Pancreas (tissue), 10 donors: ENCODE data around the gene ANKRD35. TPM values are rescaled to one million over a fixed set of nuclear protein-coding genes. Genes with fewer than 3 reads are reported as not detected.

Experiments
- ATAC-seq, 4 donors: fragments of 200-7000 bp; cut with Tn5 transposase; one replicate each; pipeline versions ENCODE4 v1.8.0 to v1.9.1; 2020; ENCODE audit warnings: mild to moderate bottlenecking in 4 of 4, moderate library complexity in 4 of 4
- DNase-seq, 6 donors: peaks; one replicate each; pipeline ENCODE4 v3.0.0-alpha.2; 2020
- FAIRE-seq: peaks from 2 replicates; lab custom pipeline; 2012; peaks lifted over from hg19 to GRCh38; lab: Jason Lieb, UNC
- H3K27ac ChIP-seq, 4 donors: fragments of 200-600 bp; sonication (generic); 1 replicate in 3 of 4; 2 replicates in 1 of 4; pipeline versions ENCODE4 v1.5.0 to v1.8.0; 2020
- H3K27me3 ChIP-seq, 4 donors: fragments of 200-600 bp; one replicate each; pipeline ENCODE4 v1.8.0; 2021
- H3K36me3 ChIP-seq, 3 donors: fragments of 200-600 bp; sonication (generic) in 1 of 3; one replicate each; pipeline versions ENCODE4 v1.5.0 to v1.8.0; 2020 to 2021
- H3K4me1 ChIP-seq, 3 donors: fragments of 200-600 bp; one replicate each; pipeline ENCODE4 v1.8.0; 2021
- H3K4me3 ChIP-seq, 4 donors: fragments of 200-600 bp; sonication (generic) in 2 of 4; one replicate each; pipeline versions ENCODE4 v1.5.0 to v1.8.0; 2020 to 2021
- H3K9me3 ChIP-seq, 4 donors: fragments of 200-600 bp; one replicate each; pipeline ENCODE4 v1.8.0; 2021
- WGBS, 2 donors: extraction: QIAGEN DNeasy Blood & Tissue Kit; methylation state at CpG; one replicate each; pipeline ENCODE4 v1.1.7; 2013; 5-methylcytosine and 5-hydroxymethylcytosine counted together
- intact Hi-C, 3 donors: fragments of 100-400 bp; cut with DNase I; formaldehyde crosslinking; loops; one replicate each; pipeline versions ENCODE4 v1.11.1 to v1.14.2; 2022
- polyA plus RNA-seq, 2 donors: library from polyadenylated mRNA; stranded (reverse); fragments of 200-250 nt; gene quantifications; one replicate each; pipeline ENCODE4 v1.2.3, GENCODE V29; 2013
- total RNA-seq, 6 donors: library from RNA; stranded (reverse); fragmentation: NEBNext Ultra II Directional in 4 of 6; extraction: Animal tissue kit (Norgen Biotek cat#: 25700) in 4 of 6; gene quantifications; one replicate each; pipeline versions ENCODE4 v1.2.1 to v1.2.4, GENCODE V29; 2021 to 2023
- TF ChIP-seq, protein P1 (sequence below), 4 donors: fragments of 200-600 bp; sonication (generic) in 3 of 4; IDR thresholded peaks; one replicate each; pipeline versions ENCODE4 v1.5.0 to v1.8.0; 2021; ENCODE audit warnings: antibody characterized with exemption in 4 of 4
- donor health status: healthy with polysubstance abuse.
- donor health status: DM: no; HTN: no; CAD: no; lungs with moderate emphysema.
- donor health status: DM: no; HTN: no; CAD: no.
- donor health status: control.
- donor health status: control.
- donor health status: Bipolar disorder and iron deficiency.
- donor health status: DM: yes; HTN: yes; CAD: no.
- donor health status: DM: no; HTN: no; CAD: no.
- donor health status: DM: no; HTN: no; CAD: no.
- donor health status: DM: yes; HTN: yes; CAD: no.

The ANKRD35 gene
- total and polyA plus RNA-seq, 8 donors = 0.04 to 0.68 (median 0.37) TPM

DNA sequence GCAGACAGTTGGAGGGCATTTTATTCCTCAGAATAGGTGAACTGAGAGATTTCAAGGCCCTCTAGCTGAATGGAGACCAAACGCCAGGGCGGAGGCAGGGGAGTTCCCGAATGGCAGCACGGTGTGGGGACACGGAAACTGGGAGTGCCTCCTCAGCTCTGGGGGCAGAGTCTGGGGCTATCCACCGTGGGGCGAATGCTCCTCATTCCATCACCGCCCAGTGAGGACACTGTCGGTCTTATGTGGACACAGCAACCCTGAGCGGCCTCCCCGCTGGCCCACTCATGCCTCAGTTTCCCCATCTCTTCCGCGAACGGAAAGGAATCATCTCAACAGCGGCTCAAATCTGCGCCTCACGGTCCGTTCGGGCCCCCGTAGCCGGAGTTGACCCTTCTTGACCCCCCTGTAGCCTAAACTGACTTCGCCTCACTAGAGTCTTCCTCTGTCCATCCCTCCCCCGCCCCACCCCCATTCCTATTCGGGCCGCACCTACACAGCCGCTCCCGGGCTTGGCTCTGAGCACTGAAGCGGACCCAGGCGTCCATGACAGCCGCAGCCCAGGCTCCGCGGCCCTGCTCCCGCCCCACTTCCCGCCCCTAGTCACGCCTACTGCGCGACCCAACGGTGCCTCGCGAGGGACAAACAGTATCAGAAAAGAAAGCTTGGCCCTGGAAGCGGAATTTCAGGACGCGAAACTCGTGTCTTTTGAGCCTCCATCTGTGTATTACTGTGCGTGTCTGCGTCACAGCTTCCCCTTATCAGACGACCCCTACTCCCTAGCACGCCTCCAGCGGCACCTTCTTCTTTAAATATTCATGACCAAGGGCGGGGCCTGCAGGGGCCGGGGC, 32.7 kb upstream of the ANKRD35 start, which contains the start of gene PEX11B:
Gene PEX11B (minus strand): TSS at position 574 of the 848 bp plus-strand sequence. CDS start 29 bp downstream, at position 545.
- TF ChIP-seq, protein P1, sequence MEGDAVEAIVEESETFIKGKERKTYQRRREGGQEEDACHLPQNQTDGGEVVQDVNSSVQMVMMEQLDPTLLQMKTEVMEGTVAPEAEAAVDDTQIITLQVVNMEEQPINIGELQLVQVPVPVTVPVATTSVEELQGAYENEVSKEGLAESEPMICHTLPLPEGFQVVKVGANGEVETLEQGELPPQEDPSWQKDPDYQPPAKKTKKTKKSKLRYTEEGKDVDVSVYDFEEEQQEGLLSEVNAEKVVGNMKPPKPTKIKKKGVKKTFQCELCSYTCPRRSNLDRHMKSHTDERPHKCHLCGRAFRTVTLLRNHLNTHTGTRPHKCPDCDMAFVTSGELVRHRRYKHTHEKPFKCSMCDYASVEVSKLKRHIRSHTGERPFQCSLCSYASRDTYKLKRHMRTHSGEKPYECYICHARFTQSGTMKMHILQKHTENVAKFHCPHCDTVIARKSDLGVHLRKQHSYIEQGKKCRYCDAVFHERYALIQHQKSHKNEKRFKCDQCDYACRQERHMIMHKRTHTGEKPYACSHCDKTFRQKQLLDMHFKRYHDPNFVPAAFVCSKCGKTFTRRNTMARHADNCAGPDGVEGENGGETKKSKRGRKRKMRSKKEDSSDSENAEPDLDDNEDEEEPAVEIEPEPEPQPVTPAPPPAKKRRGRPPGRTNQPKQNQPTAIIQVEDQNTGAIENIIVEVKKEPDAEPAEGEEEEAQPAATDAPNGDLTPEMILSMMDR (IDR thresholded peaks at IDR 0.05) = no peak
- Histone ChIP-seq H3K9me3 (no peaks in the 10 kb centered on the region), H3K27ac (peak within 1 kb of the TSS; percentile 59 to 88 (median 76)), H3K4me1 (peaks cover 0 to 13% (median 6%) of the 10 kb centered on the region in 3 donors), H3K4me3 (peak within 1 kb of the TSS; percentile 62 to 96 (median 87)), H3K36me3 (peaks cover 0 to 7% (median 0%) of the 10 kb centered on the region in 3 donors), H3K27me3 (no peaks in the 10 kb centered on the region)
- ATAC-seq = peak; percentile 91 to 96 (median 92)
- 0% methylated on average over 50 to 51 of the region's 51 CpGs for WGBS, 2 donors
- peak; percentile 84 to 94 (median 89) for DNase-seq
- FAIRE-seq = no peak
- intact Hi-C loops = no loop called here

DNA sequence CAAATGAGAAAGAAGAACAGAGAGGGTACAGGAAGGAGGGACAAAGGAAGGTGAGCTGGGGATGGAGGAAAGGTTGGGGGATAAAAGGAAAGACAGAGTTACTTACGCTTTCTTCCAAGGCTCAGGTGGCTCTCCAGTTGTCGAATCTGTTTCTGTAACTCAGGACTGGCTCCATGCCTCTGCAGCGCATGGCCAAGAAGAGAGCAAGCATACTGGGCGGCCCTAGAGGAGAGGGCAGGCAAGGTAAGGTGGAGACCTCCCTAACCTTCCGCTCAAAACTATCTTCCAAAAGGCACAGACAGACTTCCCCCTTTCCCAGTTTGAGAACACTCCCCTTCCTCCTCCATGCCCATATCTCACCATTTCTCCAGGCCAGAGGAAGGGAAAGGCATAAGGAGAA, 31.9 kb upstream of the ANKRD35 start:
- H3K27me3 ChIP-seq = no peaks in the 10 kb centered on the region
- no peak for FAIRE-seq
- peaks cover 0 to 13% (median 6%) of the 10 kb centered on the region in 3 donors for H3K4me1 ChIP-seq
- no peak overlapping the region for H3K27ac ChIP-seq
- TF ChIP-seq, protein P1 (IDR thresholded peaks at IDR 0.05) = no peak
- peak overlapping the region; percentile 62 to 96 (median 87) for H3K4me3 ChIP-seq
- intact Hi-C loops = no loop called here
- ATAC-seq = no peak
- no peak for DNase-seq
- H3K36me3 ChIP-seq = peaks cover 0 to 7% (median 0%) of the 10 kb centered on the region in 3 donors
- no peaks in the 10 kb centered on the region for H3K9me3 ChIP-seq
- WGBS, 2 donors = 43 to 53% methylated on average over 5 of the region's 5 CpGs

DNA sequence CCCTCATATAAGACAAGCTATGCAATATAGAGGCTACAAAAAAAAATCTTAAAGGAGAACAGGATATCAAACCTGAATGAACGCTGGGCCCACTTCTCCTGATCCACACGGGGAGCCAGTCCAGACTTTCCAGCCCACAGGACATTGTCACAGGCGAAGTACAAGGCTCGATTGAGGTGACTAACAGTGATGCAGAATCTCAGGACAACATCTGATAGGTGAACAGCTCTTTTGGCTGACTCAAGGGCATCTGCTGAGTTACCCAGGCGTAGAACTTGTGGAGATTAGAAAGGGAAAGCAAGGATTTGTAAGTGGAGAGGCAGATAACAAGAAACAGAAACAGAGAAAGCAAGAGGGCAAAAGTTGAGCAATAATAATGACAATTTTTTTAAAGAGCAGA, 31.1 kb upstream of the ANKRD35 start:
- Histone ChIP-seq H3K9me3 (no peaks in the 10 kb centered on the region), H3K4me3 (peak overlapping the region in 1 of 4 donors; percentile 96), H3K4me1 (peaks cover 0 to 13% (median 6%) of the 10 kb centered on the region in 3 donors), H3K27me3 (no peaks in the 10 kb centered on the region), H3K36me3 (peaks cover 0 to 13% (median 5%) of the 10 kb centered on the region in 3 donors), H3K27ac (no peak overlapping the region)
- TF ChIP-seq, protein P1 (IDR thresholded peaks at IDR 0.05) = no peak
- no peak for FAIRE-seq
- 64 to 68% methylated on average over 5 of the region's 5 CpGs for WGBS, 2 donors
- DNase-seq = no peak
- ATAC-seq = no peak
- intact Hi-C loops = no loop called here

DNA sequence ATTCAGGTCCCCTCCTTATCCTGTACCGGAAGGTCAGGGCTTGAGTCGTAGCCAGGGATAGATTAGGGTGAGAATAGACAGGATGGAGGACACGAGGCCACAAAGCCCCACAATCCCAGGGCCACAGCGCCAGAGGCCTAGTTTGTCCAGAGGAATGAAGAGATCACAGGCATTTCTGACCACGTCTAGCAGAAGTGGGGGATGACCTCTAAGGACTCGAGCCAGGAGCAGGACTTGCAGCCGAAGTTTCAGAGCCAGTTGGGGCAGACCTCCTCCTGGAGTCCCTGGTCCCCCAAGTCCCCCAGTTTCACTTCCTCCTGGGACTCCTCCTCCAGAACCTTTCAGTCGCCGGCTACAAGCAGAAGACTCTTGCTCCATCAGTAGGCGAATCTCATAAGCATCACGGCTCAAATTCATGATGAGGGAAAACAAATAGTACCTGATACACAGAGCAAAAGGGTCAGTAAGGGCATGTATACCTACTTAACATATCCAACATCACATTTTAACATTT, 26.5 kb upstream of the ANKRD35 start:
- intact Hi-C loops = no loop called here
- Histone ChIP-seq H3K4me1 (peaks cover 0 to 2% (median 0%) of the 10 kb centered on the region in 3 donors), H3K27me3 (no peaks in the 10 kb centered on the region), H3K36me3 (peaks cover 0 to 18% (median 5%) of the 10 kb centered on the region in 3 donors), H3K27ac (no peak overlapping the region), H3K4me3 (no peak overlapping the region), H3K9me3 (no peaks in the 10 kb centered on the region)
- 65 to 68% methylated on average over 11 of the region's 11 CpGs for WGBS, 2 donors
- TF ChIP-seq, protein P1 (IDR thresholded peaks at IDR 0.05) = no peak
- no peak for FAIRE-seq
- no peak for ATAC-seq
- no peak for DNase-seq
